GM06990 (cell line): ENCODE results near the gene SDK1.
A peak's percentile ranks its signal among the peaks of the same experiment; 100 is the strongest.

Experiments used
- DNase-seq: peaks from one replicate; pipeline ENCODE4 v3.0.0-alpha.2; 2011; ENCODE audit not compliant: insufficient read length; ENCODE audit errors: extremely low read depth
- H3K27me3 ChIP-seq: replicated peaks from 2 replicates; pipeline ENCODE4 v1.6.0; 2011; ENCODE audit warnings: low read length; ENCODE audit not compliant: control insufficient read depth, insufficient read depth
- H3K36me3 ChIP-seq: 2 replicates; pipeline ENCODE4 v1.5.1; 2011; ENCODE audit warnings: low read length; ENCODE audit not compliant: control insufficient read depth, insufficient read depth
- H3K4me3 ChIP-seq: replicated peaks from 2 replicates; pipeline ENCODE4 v1.5.1; 2011; ENCODE audit warnings: low read depth, mild to moderate bottlenecking, control low read depth, low read length
- CTCF ChIP-seq: IDR thresholded peaks from 2 replicates; pipeline ENCODE4 v1.5.1; 2011; ENCODE audit warnings: low read length, control low read depth, mild to moderate bottlenecking, inconsistent platforms; ENCODE audit not compliant: insufficient read depth, poor library complexity, severe bottlenecking

The SDK1 gene

GRCh38 chr7:3657206-3657605 lies 356.2 kb downstream of the SDK1 start:
- DNase-seq: no peak
- no peak overlapping the region for H3K4me3 ChIP-seq
- H3K36me3 ChIP-seq: no peaks in the 10 kb centered on the region
- no peak for TF ChIP-seq CTCF
- no peaks in the 10 kb centered on the region for H3K27me3 ChIP-seq

GRCh38 chr7:3668743-3669142 lies 367.7 kb downstream of the SDK1 start:
- no peak for TF ChIP-seq CTCF
- DNase-seq: no peak
- no peaks in the 10 kb centered on the region for H3K36me3 ChIP-seq
- H3K27me3 ChIP-seq: no peaks in the 10 kb centered on the region
- H3K4me3 ChIP-seq: no peak overlapping the region

GRCh38 chr7:3670898-3671297 lies 369.8 kb downstream of the SDK1 start:
- Histone ChIP-seq H3K36me3 (no peaks in the 10 kb centered on the region), H3K27me3 (no peaks in the 10 kb centered on the region), H3K4me3 (no peak overlapping the region)
- no peak for TF ChIP-seq CTCF
- DNase-seq: no peak

- no peaks in the 10 kb centered on the region for H3K27me3 ChIP-seq
- TF ChIP-seq CTCF: peak; percentile 20
- no peak overlapping the region for H3K4me3 ChIP-seq
- DNase-seq: no peak
- no peaks in the 10 kb centered on the region for H3K36me3 ChIP-seq
Observed at GRCh38 chr7:3673524-3673923, 372.5 kb downstream of the SDK1 start.

GRCh38 chr7:3678314-3678810 lies 377.3 kb downstream of the SDK1 start:
- no peak for DNase-seq
- Histone ChIP-seq H3K36me3 (no peaks in the 10 kb centered on the region), H3K27me3 (no peaks in the 10 kb centered on the region), H3K4me3 (no peak overlapping the region)
- no peak for TF ChIP-seq CTCF
